ENCODE results near the gene GMPPB.

The GMPPB gene

GRCh38 chr3:49673121-49673714 is 50.5 kb downstream of the GMPPB start:
- Histone ChIP-seq H3K36me3 (replicated peaks; ENCODE audit: low read depth, low read length) (peaks cover 26% of the 10 kb centered on the region), H4K20me1 (ENCODE audit: insufficient read depth, low read length) (peaks cover 4% of the 10 kb centered on the region; the same call in 1 of the 2 replicates), H3K4me1 (ENCODE audit: low read length) (peaks cover 12% of the 10 kb centered on the region), H3K4me2 (ENCODE audit: low read length) (peak overlapping the region; percentile 96), H2AFZ (ENCODE audit: low read depth, low read length) (peak overlapping the region; percentile 51; the same call in 1 of the 2 replicates), H3K27ac (ENCODE audit: low read length) (peak overlapping the region; percentile 78), H3K4me3 (ENCODE audit: low read length) (peak overlapping the region; percentile 95), H3K79me2 (ENCODE audit: low read length) (peaks cover 31% of the 10 kb centered on the region), H3K27me3 (ENCODE audit: low read depth, low read length) (no peaks in the 10 kb centered on the region), H3K9ac (ENCODE audit: low read length) (peak overlapping the region; percentile 94), H3K9me3 (ENCODE audit: insufficient read depth, low read length) (no peaks in the 10 kb centered on the region)
- TF ChIP-seq CTCF (IDR thresholded peaks at IDR 0.05; ENCODE audit: low read depth, low read length) (no peak), EZH2phosphoT487 (IDR thresholded peaks at IDR 0.05; ENCODE audit: low read depth) (no peak)

- Histone ChIP-seq H3K79me2 (ENCODE audit: low read length) (peaks cover 31% of the 10 kb centered on the region), H3K9me3 (ENCODE audit: insufficient read depth, low read length) (no peaks in the 10 kb centered on the region), H3K4me3 (ENCODE audit: low read length) (no peak overlapping the region), H3K36me3 (replicated peaks; ENCODE audit: low read depth, low read length) (peaks cover 12% of the 10 kb centered on the region), H4K20me1 (ENCODE audit: insufficient read depth, low read length) (peaks cover 4% of the 10 kb centered on the region; the same call in 1 of the 2 replicates), H3K27me3 (ENCODE audit: low read depth, low read length) (no peaks in the 10 kb centered on the region), H3K9ac (ENCODE audit: low read length) (no peak overlapping the region), H3K27ac (ENCODE audit: low read length) (0 out of 2 replicates have a peak overlapping the region, but pooled peaks have one; percentile 2), H3K4me1 (ENCODE audit: low read length) (peaks cover 12% of the 10 kb centered on the region), H3K4me2 (ENCODE audit: low read length) (peak overlapping the region; percentile 9; the same call in 1 of the 2 replicates), H2AFZ (ENCODE audit: low read depth, low read length) (no peak overlapping the region)
- TF ChIP-seq EZH2phosphoT487 (IDR thresholded peaks at IDR 0.05; ENCODE audit: low read depth), result no peak
- peak; percentile 86 for TF ChIP-seq CTCF (IDR thresholded peaks at IDR 0.05; ENCODE audit: low read depth, low read length)
Measured at GRCh38 chr3:49671291-49672288, 52.2 kb downstream of the GMPPB start.

GRCh38 chr3:49670940-49671290 is 52.8 kb downstream of the GMPPB start:
- H3K79me2 ChIP-seq (ENCODE audit: low read length), result peaks cover 28% of the 10 kb centered on the region
- no peak overlapping the region for H3K9ac ChIP-seq (ENCODE audit: low read length)
- no peaks in the 10 kb centered on the region for H3K27me3 ChIP-seq (ENCODE audit: low read depth, low read length)
- H3K4me1 ChIP-seq (ENCODE audit: low read length), result peaks cover 12% of the 10 kb centered on the region
- peaks cover 5% of the 10 kb centered on the region for H3K36me3 ChIP-seq (replicated peaks; ENCODE audit: low read depth, low read length)
- no peak overlapping the region for H3K4me3 ChIP-seq (ENCODE audit: low read length)
- H3K9me3 ChIP-seq (ENCODE audit: insufficient read depth, low read length), result no peaks in the 10 kb centered on the region
- TF ChIP-seq CTCF (IDR thresholded peaks at IDR 0.05; ENCODE audit: low read depth, low read length) (no peak), EZH2phosphoT487 (IDR thresholded peaks at IDR 0.05; ENCODE audit: low read depth) (no peak)
- no peak overlapping the region for H3K27ac ChIP-seq (ENCODE audit: low read length)
- H4K20me1 ChIP-seq (ENCODE audit: insufficient read depth, low read length), result peaks cover 4% of the 10 kb centered on the region; the same call in 1 of the 2 replicates
- no peak overlapping the region for H2AFZ ChIP-seq (ENCODE audit: low read depth, low read length)
- no peak overlapping the region for H3K4me2 ChIP-seq (ENCODE audit: low read length)

Measured in OCI-LY3 (cell line).